ENCODE data around the gene TPK1. TPM values are rescaled to one million over a fixed set of nuclear protein-coding genes. Genes with fewer than 3 reads are reported as not detected.

Gene TPK1
- total RNA-seq, 1 donor from 2014 or later, result 2.2 TPM

GRCh38 chr7:144691240-144691639 lies 144.6 kb downstream of the TPK1 start:
- TF ChIP-seq, protein P1, sequence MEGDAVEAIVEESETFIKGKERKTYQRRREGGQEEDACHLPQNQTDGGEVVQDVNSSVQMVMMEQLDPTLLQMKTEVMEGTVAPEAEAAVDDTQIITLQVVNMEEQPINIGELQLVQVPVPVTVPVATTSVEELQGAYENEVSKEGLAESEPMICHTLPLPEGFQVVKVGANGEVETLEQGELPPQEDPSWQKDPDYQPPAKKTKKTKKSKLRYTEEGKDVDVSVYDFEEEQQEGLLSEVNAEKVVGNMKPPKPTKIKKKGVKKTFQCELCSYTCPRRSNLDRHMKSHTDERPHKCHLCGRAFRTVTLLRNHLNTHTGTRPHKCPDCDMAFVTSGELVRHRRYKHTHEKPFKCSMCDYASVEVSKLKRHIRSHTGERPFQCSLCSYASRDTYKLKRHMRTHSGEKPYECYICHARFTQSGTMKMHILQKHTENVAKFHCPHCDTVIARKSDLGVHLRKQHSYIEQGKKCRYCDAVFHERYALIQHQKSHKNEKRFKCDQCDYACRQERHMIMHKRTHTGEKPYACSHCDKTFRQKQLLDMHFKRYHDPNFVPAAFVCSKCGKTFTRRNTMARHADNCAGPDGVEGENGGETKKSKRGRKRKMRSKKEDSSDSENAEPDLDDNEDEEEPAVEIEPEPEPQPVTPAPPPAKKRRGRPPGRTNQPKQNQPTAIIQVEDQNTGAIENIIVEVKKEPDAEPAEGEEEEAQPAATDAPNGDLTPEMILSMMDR (IDR thresholded peaks at IDR 0.05; ENCODE audit: unreplicated experiment), result no peak
- no peak overlapping the region for H3K27ac Mint-ChIP-seq
- no peaks in the 10 kb centered on the region for H3K27me3 Mint-ChIP-seq
- H3K36me3 Mint-ChIP-seq (ENCODE audit: insufficient read depth), result no peaks in the 10 kb centered on the region
- no peaks in the 10 kb centered on the region for H3K4me1 Mint-ChIP-seq (ENCODE audit: low read depth)
- H3K9me3 Mint-ChIP-seq (ENCODE audit: low read depth), result peaks cover 5% of the 10 kb centered on the region
- H3K4me3 Mint-ChIP-seq (ENCODE audit: low read depth), result no peak overlapping the region
- no peak for DNase-seq (ENCODE audit: low spot score, unreplicated experiment)

DNA sequence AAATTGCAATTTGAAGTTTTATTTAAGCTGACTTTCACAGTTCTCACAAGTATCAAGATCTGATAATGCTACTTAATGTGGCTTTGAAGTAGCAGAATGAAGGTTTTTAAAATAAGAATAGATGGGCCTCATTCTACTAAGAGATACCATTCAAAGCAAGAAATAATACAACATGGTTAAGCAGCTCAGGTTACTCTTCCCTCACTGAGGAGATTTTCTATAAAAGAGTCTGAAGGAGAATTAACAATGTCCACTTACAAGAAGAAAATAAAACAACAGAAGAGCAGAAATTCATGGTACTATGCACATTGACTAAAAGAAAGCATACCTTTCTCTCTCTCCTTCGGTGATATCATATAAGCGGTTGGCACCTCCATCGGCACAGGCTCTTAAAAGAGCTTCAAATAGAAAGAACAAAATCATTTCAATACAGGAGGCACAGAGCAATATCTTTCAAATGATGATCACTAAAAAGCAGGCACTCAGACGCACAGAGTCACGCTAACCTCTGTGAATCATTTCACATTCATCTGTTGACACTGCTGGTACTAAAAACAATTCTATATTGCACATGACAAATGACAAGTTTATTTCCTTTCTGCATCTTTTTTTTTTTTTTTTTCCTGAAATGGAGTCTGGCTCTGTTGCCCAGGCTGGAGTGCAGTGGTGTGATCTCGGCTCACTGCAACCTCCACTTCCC lies 153.1 kb downstream of the TPK1 start:
- Mint-ChIP-seq H3K27ac (no peak overlapping the region), H3K4me1 (ENCODE audit: low read depth) (no peaks in the 10 kb centered on the region), H3K27me3 (no peaks in the 10 kb centered on the region), H3K36me3 (ENCODE audit: insufficient read depth) (no peaks in the 10 kb centered on the region), H3K4me3 (ENCODE audit: low read depth) (no peak overlapping the region), H3K9me3 (ENCODE audit: low read depth) (no peaks in the 10 kb centered on the region)
- TF ChIP-seq, protein P1 (IDR thresholded peaks at IDR 0.05; ENCODE audit: unreplicated experiment), result no peak
- no peak for DNase-seq (ENCODE audit: low spot score, unreplicated experiment)

- Mint-ChIP-seq H3K4me3 (ENCODE audit: low read depth) (no peak overlapping the region), H3K9me3 (ENCODE audit: low read depth) (no peaks in the 10 kb centered on the region), H3K27me3 (no peaks in the 10 kb centered on the region), H3K27ac (no peak overlapping the region), H3K4me1 (ENCODE audit: low read depth) (no peaks in the 10 kb centered on the region), H3K36me3 (ENCODE audit: insufficient read depth) (no peaks in the 10 kb centered on the region)
- no peak for DNase-seq (ENCODE audit: low spot score, unreplicated experiment)
- TF ChIP-seq, protein P1 (IDR thresholded peaks at IDR 0.05; ENCODE audit: unreplicated experiment), result no peak
These were observed 159.4 kb downstream of the TPK1 start for GRCh38 chr7:144676492-144676891.

DNA sequence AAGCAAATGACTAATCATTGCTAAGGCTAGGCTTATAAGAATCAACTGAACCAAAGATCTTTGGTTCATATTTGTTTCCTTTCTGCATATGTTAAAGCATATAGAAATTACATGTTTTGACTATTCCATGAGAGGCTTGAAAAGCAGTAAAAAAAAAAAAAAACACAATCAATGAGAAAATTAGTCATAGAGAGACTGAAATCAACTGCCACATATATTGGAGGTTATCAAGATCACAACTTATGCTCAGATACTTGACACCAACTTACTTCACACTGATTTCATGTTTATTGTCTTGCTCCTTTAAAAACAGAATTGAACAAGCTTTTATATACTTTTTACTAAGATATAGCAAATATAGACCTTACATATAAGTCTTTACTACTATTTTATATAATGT lies 161.3 kb downstream of the TPK1 start:
- Mint-ChIP-seq H3K4me1 (ENCODE audit: low read depth) (no peaks in the 10 kb centered on the region), H3K4me3 (ENCODE audit: low read depth) (no peak overlapping the region), H3K27me3 (no peaks in the 10 kb centered on the region), H3K27ac (no peak overlapping the region), H3K9me3 (ENCODE audit: low read depth) (no peaks in the 10 kb centered on the region), H3K36me3 (ENCODE audit: insufficient read depth) (no peaks in the 10 kb centered on the region)
- TF ChIP-seq, protein P1 (IDR thresholded peaks at IDR 0.05; ENCODE audit: unreplicated experiment), result no peak
- DNase-seq (ENCODE audit: low spot score, unreplicated experiment), result no peak

- H3K27ac Mint-ChIP-seq, result no peak overlapping the region
- TF ChIP-seq, protein P1 (IDR thresholded peaks at IDR 0.05; ENCODE audit: unreplicated experiment), result no peak
- H3K36me3 Mint-ChIP-seq (ENCODE audit: insufficient read depth), result no peaks in the 10 kb centered on the region
- no peaks in the 10 kb centered on the region for H3K9me3 Mint-ChIP-seq (ENCODE audit: low read depth)
- H3K4me1 Mint-ChIP-seq (ENCODE audit: low read depth), result no peaks in the 10 kb centered on the region
- no peak overlapping the region for H3K4me3 Mint-ChIP-seq (ENCODE audit: low read depth)
- H3K27me3 Mint-ChIP-seq, result no peaks in the 10 kb centered on the region
- no peak for DNase-seq (ENCODE audit: low spot score, unreplicated experiment)
These were observed 163.0 kb downstream of the TPK1 start for GRCh38 chr7:144672869-144673268.
